A673 (cell line): ENCODE data around the gene EFNA2. TPM values are rescaled to one million over a fixed set of nuclear protein-coding genes. Genes with fewer than 3 reads are reported as not detected.

Source experiments
- BruUV-seq: library from RNA; stranded (reverse); fragments of 400-500 nt; replicated peaks from 2 replicates; lab custom pipeline; 2021; lab: Mats Ljungman, UMichigan
- CTCF ChIA-PET: fragments of 300-600 bp; sonication (Branson Sonifier 250); formaldehyde crosslinking; loops from one replicate; lab custom pipeline; 2022; ENCODE audit warnings: antibody characterized with exemption; lab: Charles Lee
- POLR2A ChIA-PET: fragments of 300-600 bp; sonication (Branson Sonifier 250); formaldehyde crosslinking; loops from one replicate; lab custom pipeline; 2022; ENCODE audit warnings: antibody characterized with exemption; ENCODE audit not compliant: low non-redundant PET; lab: Charles Lee
- DNase-seq: peaks from one replicate; pipeline ENCODE4 v3.0.0-alpha.2; 2015; ENCODE audit warnings: low spot score
- H3K27ac ChIP-seq: fragments of 200-600 bp; sonication (generic); 2 replicates; pipeline ENCODE4 v1.5.1; 2016; ENCODE audit warnings: mixed run types, low read depth, mild to moderate bottlenecking, mixed read lengths, antibody characterized with exemption, low read length; ENCODE audit not compliant: poor library complexity, severe bottlenecking
- H3K27me3 ChIP-seq: fragments of 200-600 bp; sonication (generic); replicated peaks from 2 replicates; pipeline ENCODE4 v1.6.1; 2017; ENCODE audit warnings: mixed run types, low read depth, mild to moderate bottlenecking, mixed read lengths, antibody characterized with exemption, low read length; ENCODE audit not compliant: insufficient read depth, poor library complexity
- H3K36me3 ChIP-seq: fragments of 200-600 bp; sonication (generic); 2 replicates; pipeline ENCODE4 v1.6.1; 2016; ENCODE audit warnings: mixed run types, mild to moderate bottlenecking, mixed read lengths, antibody characterized with exemption, low read length; ENCODE audit not compliant: insufficient read depth, poor library complexity, severe bottlenecking
- H3K4me1 ChIP-seq: fragments of 200-600 bp; sonication (generic); 2 replicates; pipeline ENCODE4 v1.6.1; 2017; ENCODE audit warnings: mixed run types, mild to moderate bottlenecking, mixed read lengths, antibody characterized with exemption, low read length; ENCODE audit not compliant: insufficient read depth, poor library complexity, severe bottlenecking
- H3K4me3 ChIP-seq: fragments of 200-600 bp; sonication (generic); 2 replicates; pipeline ENCODE4 v1.5.1; 2016; ENCODE audit warnings: low read depth, mixed run types, mild to moderate bottlenecking, mixed read lengths, low read length; ENCODE audit not compliant: poor library complexity, severe bottlenecking
- H3K9me3 ChIP-seq: fragments of 200-600 bp; sonication (generic); 2 replicates; pipeline ENCODE4 v1.6.1; 2016; ENCODE audit warnings: mixed run types, low read depth, mild to moderate bottlenecking, mixed read lengths, antibody characterized with exemption, low read length; ENCODE audit not compliant: poor library complexity, severe bottlenecking
- CTCF ChIP-seq: fragments of 300-800, 200-600 bp; sonication (generic); conservative IDR thresholded peaks from 2 replicates; pipeline ENCODE4 v1.5.1; 2017; ENCODE audit warnings: low read depth, mild to moderate bottlenecking, antibody characterized with exemption, low read length, moderate library complexity, mixed read lengths
- EZH2 ChIP-seq: fragments of 200-600 bp; sonication (generic); IDR thresholded peaks from 2 replicates; pipeline ENCODE4 v1.6.1; 2017; ENCODE audit warnings: borderline replicate concordance, low read depth, mild to moderate bottlenecking, mixed read lengths, antibody characterized with exemption, low read length; ENCODE audit not compliant: poor library complexity, severe bottlenecking
- intact Hi-C: fragments of 100-400 bp; cut with micrococcal nuclease; formaldehyde crosslinking; loops from one replicate; pipeline ENCODE4 v1.10.0; 2022; ENCODE audit not compliant: unreplicated experiment
- total RNA-seq: library from RNA; stranded (reverse); gene quantifications from 2 replicates; pipeline ENCODE4 v1.2.3, GENCODE V29; 2021

Gene EFNA2
- total RNA-seq, 1 experiment from 2014 or later, result 0.64 TPM

DNA sequence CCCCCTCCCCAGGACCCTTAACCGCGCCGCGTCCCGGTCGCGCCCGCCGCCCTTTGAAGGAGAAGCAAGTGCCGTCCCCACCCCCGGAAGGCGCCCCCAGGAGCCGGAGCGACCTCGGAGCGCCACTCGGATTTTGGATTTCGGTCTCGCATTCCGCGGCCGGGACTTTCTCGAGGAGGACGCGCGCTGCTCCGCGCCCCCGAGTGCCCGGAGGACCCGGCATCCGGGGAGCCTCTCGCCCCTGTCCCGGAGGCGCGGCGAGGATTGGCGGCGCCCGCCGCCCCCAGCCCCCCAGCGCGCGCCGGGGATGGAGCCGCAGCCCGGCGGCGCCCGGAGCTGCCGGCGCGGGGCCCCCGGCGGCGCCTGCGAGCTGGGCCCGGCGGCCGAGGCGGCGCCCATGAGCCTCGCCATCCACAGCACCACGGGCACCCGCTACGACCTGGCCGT lies 35.7 kb upstream of the EFNA2 start:
- ChIA-PET POLR2A (no interaction called here), CTCF (no interaction called here)
- no peak for TF ChIP-seq CTCF
- TF ChIP-seq EZH2, result no peak
- BruUV-seq, result no TSS peak
- peaks cover 32% of the 10 kb centered on the region for H3K36me3 ChIP-seq
- H3K4me1 ChIP-seq, result peaks cover 25% of the 10 kb centered on the region
- H3K9me3 ChIP-seq, result no peaks in the 10 kb centered on the region
- intact Hi-C loops, result loop anchor here (2.0 to 10.0 kb wide), 3 partner anchors 17 to 385 kb away; partner anchors contain the start of genes CNN2, RNU6-2 and TMEM259
- H3K27me3 ChIP-seq, result no peaks in the 10 kb centered on the region
- DNase-seq, result no peak
- peak overlapping the region; percentile 96 for H3K4me3 ChIP-seq
- H3K27ac ChIP-seq, result peak overlapping the region; percentile 96

DNA sequence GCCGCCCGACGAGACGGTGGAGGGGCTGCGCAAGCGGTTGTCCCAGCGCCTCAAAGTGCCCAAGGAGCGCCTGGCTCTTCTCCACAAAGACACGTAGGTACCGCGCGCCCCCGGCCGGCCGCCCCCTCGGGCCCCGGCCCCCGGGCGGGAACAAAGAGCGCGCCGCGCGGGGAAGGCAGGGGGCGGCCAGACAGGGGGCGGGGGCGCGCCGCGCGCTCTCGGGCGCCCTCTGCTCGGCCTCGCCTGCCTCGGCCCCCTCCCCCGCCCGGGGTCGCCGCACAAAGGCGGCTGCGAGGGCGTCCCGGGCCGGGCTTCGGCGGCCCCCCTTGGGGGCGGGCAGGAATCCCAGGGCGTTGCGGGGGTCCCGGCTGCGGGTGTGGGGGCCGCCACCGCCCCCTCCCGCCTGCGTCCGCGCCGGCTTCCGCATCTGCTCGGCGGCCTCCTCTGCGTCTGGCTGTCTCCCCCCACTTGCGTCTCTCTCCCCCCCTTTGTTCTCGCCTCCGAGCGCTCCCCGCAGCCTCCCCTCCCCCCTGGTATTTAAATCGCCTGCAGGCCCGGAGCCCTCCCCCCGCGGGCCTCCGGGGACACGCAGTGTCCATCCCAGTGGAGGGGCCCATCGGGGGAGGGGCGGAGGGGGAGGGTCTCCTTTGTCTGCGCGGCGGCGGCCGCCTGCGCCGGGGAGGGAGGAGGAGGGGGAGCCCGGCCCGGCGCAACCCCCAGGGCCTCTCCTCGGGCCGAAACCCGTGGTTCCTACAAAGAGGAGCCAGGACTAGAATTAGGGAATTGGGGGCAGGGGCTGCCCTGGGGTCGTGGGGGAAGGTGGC lies 35.0 kb upstream of the EFNA2 start:
- POLR2A ChIA-PET, result no interaction called here
- DNase-seq, result peak; percentile 86
- H3K4me1 ChIP-seq, result peaks cover 25% of the 10 kb centered on the region

More for the DNA sequence above, 35.0 kb upstream of the EFNA2 start:
- BruUV-seq, result no TSS peak
- H3K36me3 ChIP-seq, result peaks cover 39% of the 10 kb centered on the region
- peak overlapping the region; percentile 96 for H3K27ac ChIP-seq
- CTCF ChIA-PET, result no interaction called here
- no peaks in the 10 kb centered on the region for H3K9me3 ChIP-seq
- no peaks in the 10 kb centered on the region for H3K27me3 ChIP-seq
- H3K4me3 ChIP-seq, result peak overlapping the region; percentile 96
- intact Hi-C loops, result no loop called here
- no peak for TF ChIP-seq CTCF
- no peak for TF ChIP-seq EZH2
